ENCODE data around the gene GULP1.

- TF ChIP-seq CTCF (IDR thresholded peaks at IDR 0.05; ENCODE audit: insufficient read depth, low read depth, low read length) (no peak), EZH2 (IDR thresholded peaks at IDR 0.05; ENCODE audit: insufficient read depth, low read length) (no peak)
Measured at GRCh38 chr2:188494906-188495305, 203.2 kb downstream of the GULP1 start.

Data from astrocyte (in vitro differentiated cells and primary cell).